Liver (tissue), 9 donors: Measurements from ENCODE around the gene CUEDC1. TPM values are rescaled to one million over a fixed set of nuclear protein-coding genes. Genes with fewer than 3 reads are reported as not detected.

Source experiments
- DNase-seq: peaks from one replicate; pipeline ENCODE4 v3.0.0-alpha.2; 2017; ENCODE audit warnings: low spot score
- H3K27ac ChIP-seq, 2 donors: one replicate each; pipeline ENCODE4 v1.7.0; 2013; ENCODE audit warnings: inconsistent platforms in 2 of 2, low read length in 2 of 2, control low read depth in 1 of 2, low read depth in 1 of 2, mild to moderate bottlenecking in 1 of 2
- H3K27me3 ChIP-seq, 4 donors: one replicate each; pipeline versions ENCODE4 v1.6.1 to v1.7.0; 2013; ENCODE audit warnings: low read length in 3 of 4, inconsistent platforms in 1 of 4, mild to moderate bottlenecking in 1 of 4, moderate library complexity in 1 of 4; ENCODE audit not compliant: control insufficient read depth in 4 of 4, insufficient read depth in 4 of 4
- H3K36me3 ChIP-seq, 4 donors: one replicate each; pipeline versions ENCODE4 v1.6.1 to v1.7.0; 2013; ENCODE audit warnings: low read length in 3 of 4, mild to moderate bottlenecking in 3 of 4, low read depth in 1 of 4, moderate library complexity in 1 of 4; ENCODE audit not compliant: control insufficient read depth in 4 of 4, insufficient read depth in 3 of 4
- H3K4me1 ChIP-seq, 4 donors: one replicate each; pipeline versions ENCODE4 v1.6.1 to v1.7.0; 2013; ENCODE audit warnings: low read length in 3 of 4, mild to moderate bottlenecking in 3 of 4, moderate library complexity in 1 of 4; ENCODE audit not compliant: control insufficient read depth in 4 of 4, insufficient read depth in 4 of 4
- H3K4me3 ChIP-seq, 3 donors: one replicate each; pipeline versions ENCODE4 v1.6.1 to v1.7.0; 2013; ENCODE audit warnings: low read length in 3 of 3, control low read depth in 1 of 3, low read depth in 1 of 3, mild to moderate bottlenecking in 1 of 3
- H3K9ac ChIP-seq, 2 donors: one replicate each; pipeline ENCODE4 v1.7.0; 2013; ENCODE audit warnings: low read length in 2 of 2, mild to moderate bottlenecking in 2 of 2, moderate library complexity in 2 of 2, control low read depth in 1 of 2, low read depth in 1 of 2
- H3K9me3 ChIP-seq, 4 donors: one replicate each; pipeline versions ENCODE4 v1.6.1 to v1.7.0; 2013; ENCODE audit warnings: low read length in 3 of 4; ENCODE audit not compliant: control insufficient read depth in 4 of 4
- EGR1 ChIP-seq, 2 donors: IDR thresholded peaks; 2 replicates each; pipeline ENCODE4 v1.6.1; 2016 to 2018; ENCODE audit warnings: antibody characterized with exemption in 2 of 2, low read depth in 2 of 2
- FOXA1 ChIP-seq: IDR thresholded peaks from 2 replicates; pipeline ENCODE4 v1.6.1; 2016; ENCODE audit warnings: antibody characterized with exemption
- FOXA2 ChIP-seq: IDR thresholded peaks from 2 replicates; pipeline ENCODE4 v1.6.1; 2016; ENCODE audit warnings: antibody characterized with exemption
- GABPA ChIP-seq, 2 donors: IDR thresholded peaks in 1 of 2; conservative IDR thresholded peaks in 1 of 2; 2 replicates each; pipeline ENCODE4 v1.6.1; 2016; ENCODE audit warnings: antibody characterized with exemption in 2 of 2, mild to moderate bottlenecking in 1 of 2, moderate library complexity in 1 of 2
- HNF4A ChIP-seq, 2 donors: conservative IDR thresholded peaks; 2 replicates each; pipeline ENCODE4 v1.6.1; 2016; ENCODE audit warnings: antibody characterized with exemption in 2 of 2, mild to moderate bottlenecking in 2 of 2
- HNF4G ChIP-seq: IDR thresholded peaks from 2 replicates; pipeline ENCODE4 v1.6.1; 2016; ENCODE audit warnings: antibody characterized with exemption
- JUND ChIP-seq, 2 donors: IDR thresholded peaks; 2 replicates each; pipeline ENCODE4 v1.6.1; 2016; ENCODE audit warnings: antibody characterized with exemption in 2 of 2
- NR2F2 ChIP-seq: IDR thresholded peaks from 2 replicates; pipeline ENCODE4 v1.6.1; 2016; ENCODE audit warnings: antibody characterized with exemption
- RAD21 ChIP-seq, 2 donors: IDR thresholded peaks; 2 replicates each; pipeline ENCODE4 v1.6.1; 2016; ENCODE audit warnings: antibody characterized with exemption in 2 of 2, mild to moderate bottlenecking in 2 of 2
- RXRA ChIP-seq, 2 donors: IDR thresholded peaks; 2 replicates each; pipeline ENCODE4 v1.6.1; 2017 to 2018; ENCODE audit warnings: antibody characterized with exemption in 2 of 2, mild to moderate bottlenecking in 1 of 2
- SP1 ChIP-seq: IDR thresholded peaks from 2 replicates; pipeline ENCODE4 v1.6.1; 2018; ENCODE audit warnings: antibody characterized with exemption, mild to moderate bottlenecking
- TAF1 ChIP-seq: conservative IDR thresholded peaks from 2 replicates; pipeline ENCODE4 v1.6.1; 2016; ENCODE audit warnings: antibody characterized with exemption, mild to moderate bottlenecking
- WGBS: extraction: QIAGEN DNeasy Blood & Tissue Kit; methylation state at CpG from one replicate; pipeline ENCODE4 v1.1.7; 2013; 5-methylcytosine and 5-hydroxymethylcytosine counted together
- polyA plus RNA-seq, 2 donors: library from polyadenylated mRNA; stranded (reverse) in 1 of 2; unstranded in 1 of 2; fragments of 200-250 nt in 1 of 2; fragments of >200 nt in 1 of 2; fragmentation: Nextera tagmentation in 1 of 2; extraction: Ambion mirVana in 1 of 2; gene quantifications; one replicate each; pipeline versions ENCODE4 v1.2.1 to v1.2.3, GENCODE V29; 2013 to 2015
- total RNA-seq, 2 donors: library from RNA; depleted of rRNA; stranded (reverse); fragments of >200 nt; gene quantifications; one replicate each; pipeline ENCODE4 v1.2.3, GENCODE V29; 2014
- TF ChIP-seq, protein P1 (sequence below): IDR thresholded peaks from 2 replicates; pipeline ENCODE4 v1.6.1; 2016; ENCODE audit warnings: antibody characterized with exemption
- TF ChIP-seq, protein P2 (sequence below): fragments of 150-350 bp; IDR thresholded peaks from 2 replicates; pipeline ENCODE4 v1.5.1; 2017; ENCODE audit warnings: improper control_type of control experiment, low read depth, low read length; ENCODE audit not compliant: missing input control
- TF ChIP-seq, protein P3 (sequence below): IDR thresholded peaks from 2 replicates; pipeline ENCODE4 v1.6.1; 2016; ENCODE audit warnings: antibody characterized with exemption
- TF ChIP-seq, protein P4 (sequence below): IDR thresholded peaks from 2 replicates; pipeline ENCODE4 v1.6.1; 2016; ENCODE audit warnings: antibody characterized with exemption, mild to moderate bottlenecking
- TF ChIP-seq, protein P5 (sequence below): IDR thresholded peaks from 2 replicates; pipeline ENCODE4 v1.6.1; 2016; ENCODE audit warnings: antibody characterized with exemption
- donor health status: healthy.
- donor health status: healthy.
- donor health status: healthy.
- donor health status: healthy.
- donor health status: healthy.

The CUEDC1 gene
- total and polyA plus RNA-seq, 4 donors, result 2.6 to 4.9 (median 3.4) TPM

DNA sequence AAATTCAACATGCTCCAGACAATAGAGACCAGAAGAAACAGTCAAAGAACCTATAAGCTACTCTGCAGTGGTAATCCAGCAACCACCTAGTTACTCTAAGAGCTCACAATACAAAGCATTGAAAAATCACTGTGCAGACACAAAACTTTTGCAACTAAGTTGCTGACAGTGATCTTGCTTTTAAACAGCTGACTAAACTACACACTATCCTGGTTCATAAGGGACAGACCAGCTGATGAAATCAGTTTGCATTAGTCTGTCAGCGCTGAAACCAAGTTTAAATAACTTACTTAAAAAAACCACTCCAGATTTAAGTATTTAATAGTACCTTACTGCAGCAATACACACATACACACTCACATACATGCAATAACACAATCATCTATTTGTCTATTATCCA lies 28.2 kb upstream of the CUEDC1 start:
- peaks cover 2 to 29% (median 23%) of the 10 kb centered on the region in 4 donors for H3K4me1 ChIP-seq
- no peak overlapping the region for H3K27ac ChIP-seq

More for the DNA sequence above, 28.2 kb upstream of the CUEDC1 start:
- Histone ChIP-seq H3K4me3 (no peak overlapping the region), H3K36me3 (peaks cover 0 to 28% (median 20%) of the 10 kb centered on the region in 4 donors), H3K9ac (no peak overlapping the region), H3K27me3 (no peaks in the 10 kb centered on the region), H3K9me3 (no peaks in the 10 kb centered on the region)
- WGBS, result 84% methylated on average over 1 of the region's 1 CpG
- DNase-seq, result no peak
- no peak for TF ChIP-seq SP1
- no peak for TF ChIP-seq TAF1
- TF ChIP-seq, protein P1, sequence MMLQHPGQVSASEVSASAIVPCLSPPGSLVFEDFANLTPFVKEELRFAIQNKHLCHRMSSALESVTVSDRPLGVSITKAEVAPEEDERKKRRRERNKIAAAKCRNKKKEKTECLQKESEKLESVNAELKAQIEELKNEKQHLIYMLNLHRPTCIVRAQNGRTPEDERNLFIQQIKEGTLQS, result no peak
- TF ChIP-seq FOXA2, result no peak
- TF ChIP-seq HNF4G, result no peak
- TF ChIP-seq EGR1 (IDR thresholded peaks at IDR 0.05; ENCODE audit: low read depth in 2 of 2), result no peak
- TF ChIP-seq, protein P2, sequence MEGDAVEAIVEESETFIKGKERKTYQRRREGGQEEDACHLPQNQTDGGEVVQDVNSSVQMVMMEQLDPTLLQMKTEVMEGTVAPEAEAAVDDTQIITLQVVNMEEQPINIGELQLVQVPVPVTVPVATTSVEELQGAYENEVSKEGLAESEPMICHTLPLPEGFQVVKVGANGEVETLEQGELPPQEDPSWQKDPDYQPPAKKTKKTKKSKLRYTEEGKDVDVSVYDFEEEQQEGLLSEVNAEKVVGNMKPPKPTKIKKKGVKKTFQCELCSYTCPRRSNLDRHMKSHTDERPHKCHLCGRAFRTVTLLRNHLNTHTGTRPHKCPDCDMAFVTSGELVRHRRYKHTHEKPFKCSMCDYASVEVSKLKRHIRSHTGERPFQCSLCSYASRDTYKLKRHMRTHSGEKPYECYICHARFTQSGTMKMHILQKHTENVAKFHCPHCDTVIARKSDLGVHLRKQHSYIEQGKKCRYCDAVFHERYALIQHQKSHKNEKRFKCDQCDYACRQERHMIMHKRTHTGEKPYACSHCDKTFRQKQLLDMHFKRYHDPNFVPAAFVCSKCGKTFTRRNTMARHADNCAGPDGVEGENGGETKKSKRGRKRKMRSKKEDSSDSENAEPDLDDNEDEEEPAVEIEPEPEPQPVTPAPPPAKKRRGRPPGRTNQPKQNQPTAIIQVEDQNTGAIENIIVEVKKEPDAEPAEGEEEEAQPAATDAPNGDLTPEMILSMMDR, result no peak
- no peak for TF ChIP-seq JUND (IDR thresholded peaks at IDR 0.05)
- no peak for TF ChIP-seq RAD21 (IDR thresholded peaks at IDR 0.05)
- TF ChIP-seq FOXA1, result no peak
- TF ChIP-seq, protein P3, sequence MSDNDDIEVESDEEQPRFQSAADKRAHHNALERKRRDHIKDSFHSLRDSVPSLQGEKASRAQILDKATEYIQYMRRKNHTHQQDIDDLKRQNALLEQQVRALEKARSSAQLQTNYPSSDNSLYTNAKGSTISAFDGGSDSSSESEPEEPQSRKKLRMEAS, result no peak
- TF ChIP-seq GABPA (IDR thresholded peaks at IDR 0.05 in 1 of 2, conservative IDR thresholded peaks at IDR 0.05 in 1 of 2), result no peak
- TF ChIP-seq NR2F2, result no peak
- TF ChIP-seq, protein P4, sequence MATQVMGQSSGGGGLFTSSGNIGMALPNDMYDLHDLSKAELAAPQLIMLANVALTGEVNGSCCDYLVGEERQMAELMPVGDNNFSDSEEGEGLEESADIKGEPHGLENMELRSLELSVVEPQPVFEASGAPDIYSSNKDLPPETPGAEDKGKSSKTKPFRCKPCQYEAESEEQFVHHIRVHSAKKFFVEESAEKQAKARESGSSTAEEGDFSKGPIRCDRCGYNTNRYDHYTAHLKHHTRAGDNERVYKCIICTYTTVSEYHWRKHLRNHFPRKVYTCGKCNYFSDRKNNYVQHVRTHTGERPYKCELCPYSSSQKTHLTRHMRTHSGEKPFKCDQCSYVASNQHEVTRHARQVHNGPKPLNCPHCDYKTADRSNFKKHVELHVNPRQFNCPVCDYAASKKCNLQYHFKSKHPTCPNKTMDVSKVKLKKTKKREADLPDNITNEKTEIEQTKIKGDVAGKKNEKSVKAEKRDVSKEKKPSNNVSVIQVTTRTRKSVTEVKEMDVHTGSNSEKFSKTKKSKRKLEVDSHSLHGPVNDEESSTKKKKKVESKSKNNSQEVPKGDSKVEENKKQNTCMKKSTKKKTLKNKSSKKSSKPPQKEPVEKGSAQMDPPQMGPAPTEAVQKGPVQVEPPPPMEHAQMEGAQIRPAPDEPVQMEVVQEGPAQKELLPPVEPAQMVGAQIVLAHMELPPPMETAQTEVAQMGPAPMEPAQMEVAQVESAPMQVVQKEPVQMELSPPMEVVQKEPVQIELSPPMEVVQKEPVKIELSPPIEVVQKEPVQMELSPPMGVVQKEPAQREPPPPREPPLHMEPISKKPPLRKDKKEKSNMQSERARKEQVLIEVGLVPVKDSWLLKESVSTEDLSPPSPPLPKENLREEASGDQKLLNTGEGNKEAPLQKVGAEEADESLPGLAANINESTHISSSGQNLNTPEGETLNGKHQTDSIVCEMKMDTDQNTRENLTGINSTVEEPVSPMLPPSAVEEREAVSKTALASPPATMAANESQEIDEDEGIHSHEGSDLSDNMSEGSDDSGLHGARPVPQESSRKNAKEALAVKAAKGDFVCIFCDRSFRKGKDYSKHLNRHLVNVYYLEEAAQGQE, result no peak
- TF ChIP-seq HNF4A (conservative IDR thresholded peaks at IDR 0.05), result no peak
- no peak for TF ChIP-seq RXRA (IDR thresholded peaks at IDR 0.05)
- TF ChIP-seq, protein P5, sequence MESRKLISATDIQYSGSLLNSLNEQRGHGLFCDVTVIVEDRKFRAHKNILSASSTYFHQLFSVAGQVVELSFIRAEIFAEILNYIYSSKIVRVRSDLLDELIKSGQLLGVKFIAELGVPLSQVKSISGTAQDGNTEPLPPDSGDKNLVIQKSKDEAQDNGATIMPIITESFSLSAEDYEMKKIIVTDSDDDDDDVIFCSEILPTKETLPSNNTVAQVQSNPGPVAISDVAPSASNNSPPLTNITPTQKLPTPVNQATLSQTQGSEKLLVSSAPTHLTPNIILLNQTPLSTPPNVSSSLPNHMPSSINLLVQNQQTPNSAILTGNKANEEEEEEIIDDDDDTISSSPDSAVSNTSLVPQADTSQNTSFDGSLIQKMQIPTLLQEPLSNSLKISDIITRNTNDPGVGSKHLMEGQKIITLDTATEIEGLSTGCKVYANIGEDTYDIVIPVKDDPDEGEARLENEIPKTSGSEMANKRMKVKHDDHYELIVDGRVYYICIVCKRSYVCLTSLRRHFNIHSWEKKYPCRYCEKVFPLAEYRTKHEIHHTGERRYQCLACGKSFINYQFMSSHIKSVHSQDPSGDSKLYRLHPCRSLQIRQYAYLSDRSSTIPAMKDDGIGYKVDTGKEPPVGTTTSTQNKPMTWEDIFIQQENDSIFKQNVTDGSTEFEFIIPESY, result no peak
